ENCODE measurements around the gene B9D1.

DNA sequence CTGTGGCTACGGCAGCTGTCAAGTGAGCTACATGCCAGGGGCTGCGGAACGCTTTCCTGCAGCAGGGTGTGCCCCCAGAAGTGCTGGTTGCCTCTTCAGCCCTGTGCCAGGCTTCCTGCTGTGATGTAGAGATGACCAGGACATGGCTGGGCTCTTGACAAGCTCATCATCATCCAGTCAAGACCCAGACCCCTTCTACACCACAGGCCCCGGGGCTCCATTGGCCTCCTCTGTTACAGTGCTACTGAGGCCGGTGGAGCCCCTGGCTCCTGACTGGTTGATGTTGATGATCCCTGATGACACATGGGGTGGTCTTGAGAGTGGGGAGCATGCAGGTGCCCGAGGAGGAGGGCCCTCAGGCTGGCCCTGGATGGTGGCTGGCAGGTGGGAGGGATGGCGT is 50.1 kb downstream of the B9D1 start:
- TF ChIP-seq, protein P1, sequence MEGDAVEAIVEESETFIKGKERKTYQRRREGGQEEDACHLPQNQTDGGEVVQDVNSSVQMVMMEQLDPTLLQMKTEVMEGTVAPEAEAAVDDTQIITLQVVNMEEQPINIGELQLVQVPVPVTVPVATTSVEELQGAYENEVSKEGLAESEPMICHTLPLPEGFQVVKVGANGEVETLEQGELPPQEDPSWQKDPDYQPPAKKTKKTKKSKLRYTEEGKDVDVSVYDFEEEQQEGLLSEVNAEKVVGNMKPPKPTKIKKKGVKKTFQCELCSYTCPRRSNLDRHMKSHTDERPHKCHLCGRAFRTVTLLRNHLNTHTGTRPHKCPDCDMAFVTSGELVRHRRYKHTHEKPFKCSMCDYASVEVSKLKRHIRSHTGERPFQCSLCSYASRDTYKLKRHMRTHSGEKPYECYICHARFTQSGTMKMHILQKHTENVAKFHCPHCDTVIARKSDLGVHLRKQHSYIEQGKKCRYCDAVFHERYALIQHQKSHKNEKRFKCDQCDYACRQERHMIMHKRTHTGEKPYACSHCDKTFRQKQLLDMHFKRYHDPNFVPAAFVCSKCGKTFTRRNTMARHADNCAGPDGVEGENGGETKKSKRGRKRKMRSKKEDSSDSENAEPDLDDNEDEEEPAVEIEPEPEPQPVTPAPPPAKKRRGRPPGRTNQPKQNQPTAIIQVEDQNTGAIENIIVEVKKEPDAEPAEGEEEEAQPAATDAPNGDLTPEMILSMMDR (IDR thresholded peaks at IDR 0.05; ENCODE audit: borderline replicate concordance, extremely low read depth, low read length, poor library complexity, severe bottlenecking), result no peak
- TF ChIP-seq EZH2 (IDR thresholded peaks at IDR 0.05; ENCODE audit: borderline replicate concordance, low read depth, low read length, severe bottlenecking), result no peak
